ENCODE measurements around the gene OR2W1. TPM values are rescaled to one million over a fixed set of nuclear protein-coding genes. Genes with fewer than 3 reads are reported as not detected.

OR2W1 gene
- total RNA-seq, 1 donor from 2014 or later: not detected

DNA sequence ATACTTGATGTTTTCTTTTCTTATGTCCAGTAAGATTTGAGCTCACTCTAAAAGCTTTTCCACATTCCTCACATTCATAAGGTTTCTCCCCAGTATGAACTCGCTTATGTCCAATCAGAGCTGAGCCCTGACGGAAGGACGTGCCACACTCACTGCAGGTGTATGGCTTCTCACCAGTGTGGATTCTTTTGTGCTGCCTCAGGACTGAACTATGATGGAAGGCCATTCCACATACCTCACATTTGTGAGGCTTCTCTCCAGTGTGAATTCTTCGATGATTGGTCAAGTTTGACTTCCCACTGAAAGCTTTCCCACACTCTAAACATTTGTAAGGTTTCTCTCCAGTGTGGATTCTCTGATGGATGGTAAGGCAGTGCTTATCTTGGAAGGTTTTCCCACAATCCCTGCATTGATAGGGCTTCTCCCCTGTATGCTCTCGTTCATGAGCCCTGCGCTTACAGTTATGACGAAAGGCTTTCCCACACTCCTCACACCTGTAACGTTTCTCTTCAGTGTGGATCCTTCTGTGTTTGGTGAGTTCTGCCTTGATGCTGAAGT, 49.8 kb downstream of the OR2W1 start:
- no peak overlapping the region for H3K27ac Mint-ChIP-seq
- no peaks in the 10 kb centered on the region for H3K9me3 Mint-ChIP-seq

More for the DNA sequence above, 49.8 kb downstream of the OR2W1 start:
- Mint-ChIP-seq H3K36me3 (no peaks in the 10 kb centered on the region), H3K4me3 (no peak overlapping the region), H3K27me3 (peaks cover 20% of the 10 kb centered on the region), H3K4me1 (ENCODE audit: unreplicated experiment) (no peaks in the 10 kb centered on the region)
- DNase-seq (ENCODE audit: extremely low spot score, unreplicated experiment): no peak
- TF ChIP-seq, protein P1, sequence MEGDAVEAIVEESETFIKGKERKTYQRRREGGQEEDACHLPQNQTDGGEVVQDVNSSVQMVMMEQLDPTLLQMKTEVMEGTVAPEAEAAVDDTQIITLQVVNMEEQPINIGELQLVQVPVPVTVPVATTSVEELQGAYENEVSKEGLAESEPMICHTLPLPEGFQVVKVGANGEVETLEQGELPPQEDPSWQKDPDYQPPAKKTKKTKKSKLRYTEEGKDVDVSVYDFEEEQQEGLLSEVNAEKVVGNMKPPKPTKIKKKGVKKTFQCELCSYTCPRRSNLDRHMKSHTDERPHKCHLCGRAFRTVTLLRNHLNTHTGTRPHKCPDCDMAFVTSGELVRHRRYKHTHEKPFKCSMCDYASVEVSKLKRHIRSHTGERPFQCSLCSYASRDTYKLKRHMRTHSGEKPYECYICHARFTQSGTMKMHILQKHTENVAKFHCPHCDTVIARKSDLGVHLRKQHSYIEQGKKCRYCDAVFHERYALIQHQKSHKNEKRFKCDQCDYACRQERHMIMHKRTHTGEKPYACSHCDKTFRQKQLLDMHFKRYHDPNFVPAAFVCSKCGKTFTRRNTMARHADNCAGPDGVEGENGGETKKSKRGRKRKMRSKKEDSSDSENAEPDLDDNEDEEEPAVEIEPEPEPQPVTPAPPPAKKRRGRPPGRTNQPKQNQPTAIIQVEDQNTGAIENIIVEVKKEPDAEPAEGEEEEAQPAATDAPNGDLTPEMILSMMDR (conservative IDR thresholded peaks at IDR 0.05): no peak

Other genes starting within 250 kb of the OR2W1 start
- gene TRIM27, start 121.2 kb downstream of the OR2W1 start, total RNA-seq (ENCODE audit: low replicate concordance): 49.2 and 78.0 TPM in 2 replicates
- gene ZNF311, start 39.9 kb downstream of the OR2W1 start, total RNA-seq (ENCODE audit: low replicate concordance): 0.68 and 2.2 TPM in 2 replicates
- gene OR2B3, start 42.1 kb upstream of the OR2W1 start, total RNA-seq (ENCODE audit: low replicate concordance): not detected in 2 replicates
- gene OR2J1, start 54.3 kb upstream of the OR2W1 start, total RNA-seq (ENCODE audit: low replicate concordance): not detected in 2 replicates
- not detected in 2 replicates for gene OR2J3, start 62.9 kb upstream of the OR2W1 start, total RNA-seq (ENCODE audit: low replicate concordance)
- gene OR2J2, start 125.7 kb upstream of the OR2W1 start, total RNA-seq (ENCODE audit: low replicate concordance): not detected in 2 replicates